KMS-11 (cell line): ENCODE data around the gene CYP2C19.
"Not testable (repeated sequence)": the region's sequence is repeated elsewhere in the genome, so short reads cannot be mapped to it uniquely, and the experiment has no call there.

Experiments
- H2AFZ ChIP-seq: fragments of 200-600 bp; sonication (generic); 2 replicates; pipeline ENCODE4 v1.6.1; 2016; ENCODE audit warnings: antibody characterized with exemption, mixed run types, low read depth
- H3K27ac ChIP-seq: fragments of 200-600 bp; sonication (generic); 2 replicates; pipeline ENCODE4 v1.6.1; 2016; ENCODE audit warnings: mild to moderate bottlenecking, mixed run types
- H3K27me3 ChIP-seq: fragments of 200-600 bp; sonication (generic); 2 replicates; pipeline ENCODE4 v1.6.1; 2017; ENCODE audit warnings: mild to moderate bottlenecking, low read depth, mixed run types, moderate library complexity; ENCODE audit not compliant: insufficient read depth
- H3K36me3 ChIP-seq: fragments of 200-600 bp; sonication (generic); 2 replicates; pipeline ENCODE4 v1.6.1; 2017; ENCODE audit warnings: mild to moderate bottlenecking, mixed run types; ENCODE audit not compliant: insufficient read depth
- H3K4me1 ChIP-seq: fragments of 200-600 bp; sonication (generic); 2 replicates; pipeline ENCODE4 v1.6.1; 2016; ENCODE audit warnings: mild to moderate bottlenecking, low read depth, mixed run types; ENCODE audit not compliant: poor library complexity, severe bottlenecking
- H3K4me2 ChIP-seq: fragments of 200-600 bp; sonication (generic); 2 replicates; pipeline ENCODE4 v1.7.0; 2016; ENCODE audit warnings: mild to moderate bottlenecking, mixed run types
- H3K4me3 ChIP-seq: fragments of 200-600 bp; sonication (generic); IDR thresholded peaks from 2 replicates; pipeline ENCODE4 v1.6.1; 2017; ENCODE audit warnings: low read depth, low read length, mixed read lengths; ENCODE audit not compliant: insufficient read depth
- H3K79me2 ChIP-seq: fragments of 200-600 bp; sonication (generic); 2 replicates; pipeline ENCODE4 v1.6.1; 2016; ENCODE audit warnings: low read depth, mixed run types; ENCODE audit not compliant: insufficient read depth
- H3K9ac ChIP-seq: fragments of 200-600 bp; sonication (generic); 2 replicates; pipeline ENCODE4 v1.6.1; 2016; ENCODE audit warnings: mild to moderate bottlenecking, mixed run types
- H4K20me1 ChIP-seq: fragments of 200-600 bp; sonication (generic); 2 replicates; pipeline ENCODE4 v1.6.1; 2016; ENCODE audit warnings: mild to moderate bottlenecking, mixed run types; ENCODE audit not compliant: insufficient read depth
- TF ChIP-seq, protein P1 (sequence below): fragments of 200-600 bp; sonication (generic); conservative IDR thresholded peaks from 2 replicates; pipeline ENCODE4 v1.6.1; 2017; ENCODE audit warnings: low read depth, mild to moderate bottlenecking, antibody characterized with exemption, low read length, moderate library complexity, mixed read lengths

CYP2C19 gene

DNA sequence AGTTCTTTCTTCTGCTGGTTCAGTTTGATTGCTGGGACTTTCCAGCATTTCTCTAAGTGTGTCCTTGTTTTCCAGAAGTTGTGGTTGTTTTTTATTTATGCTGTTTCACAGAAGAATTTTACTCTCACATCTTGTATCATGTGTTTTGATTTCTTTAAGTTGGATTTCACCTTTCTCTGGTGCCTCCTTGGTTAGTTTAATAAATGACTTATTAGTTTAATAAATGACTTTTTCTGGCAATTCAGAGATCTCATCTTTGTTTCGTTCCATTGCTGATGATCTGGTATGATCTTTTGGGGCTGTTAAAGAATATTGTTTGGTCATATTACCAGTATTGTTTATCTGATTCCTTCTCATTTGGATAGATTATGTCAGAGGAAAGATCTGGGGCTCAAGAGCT, 116.2 kb downstream of the CYP2C19 start:
- no peaks in the 10 kb centered on the region for H4K20me1 ChIP-seq
- no peaks in the 10 kb centered on the region for H3K36me3 ChIP-seq
- no peak overlapping the region for H3K9ac ChIP-seq
- H3K27me3 ChIP-seq, result no peaks in the 10 kb centered on the region
- H3K4me3 ChIP-seq, result no peak overlapping the region
- TF ChIP-seq, protein P1, sequence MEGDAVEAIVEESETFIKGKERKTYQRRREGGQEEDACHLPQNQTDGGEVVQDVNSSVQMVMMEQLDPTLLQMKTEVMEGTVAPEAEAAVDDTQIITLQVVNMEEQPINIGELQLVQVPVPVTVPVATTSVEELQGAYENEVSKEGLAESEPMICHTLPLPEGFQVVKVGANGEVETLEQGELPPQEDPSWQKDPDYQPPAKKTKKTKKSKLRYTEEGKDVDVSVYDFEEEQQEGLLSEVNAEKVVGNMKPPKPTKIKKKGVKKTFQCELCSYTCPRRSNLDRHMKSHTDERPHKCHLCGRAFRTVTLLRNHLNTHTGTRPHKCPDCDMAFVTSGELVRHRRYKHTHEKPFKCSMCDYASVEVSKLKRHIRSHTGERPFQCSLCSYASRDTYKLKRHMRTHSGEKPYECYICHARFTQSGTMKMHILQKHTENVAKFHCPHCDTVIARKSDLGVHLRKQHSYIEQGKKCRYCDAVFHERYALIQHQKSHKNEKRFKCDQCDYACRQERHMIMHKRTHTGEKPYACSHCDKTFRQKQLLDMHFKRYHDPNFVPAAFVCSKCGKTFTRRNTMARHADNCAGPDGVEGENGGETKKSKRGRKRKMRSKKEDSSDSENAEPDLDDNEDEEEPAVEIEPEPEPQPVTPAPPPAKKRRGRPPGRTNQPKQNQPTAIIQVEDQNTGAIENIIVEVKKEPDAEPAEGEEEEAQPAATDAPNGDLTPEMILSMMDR, result no peak
- no peak overlapping the region for H3K27ac ChIP-seq
- H2AFZ ChIP-seq, result no peak overlapping the region
- peaks cover 15% of the 10 kb centered on the region for H3K4me1 ChIP-seq
- no peaks in the 10 kb centered on the region for H3K79me2 ChIP-seq
- H3K4me2 ChIP-seq, result no peak overlapping the region

DNA sequence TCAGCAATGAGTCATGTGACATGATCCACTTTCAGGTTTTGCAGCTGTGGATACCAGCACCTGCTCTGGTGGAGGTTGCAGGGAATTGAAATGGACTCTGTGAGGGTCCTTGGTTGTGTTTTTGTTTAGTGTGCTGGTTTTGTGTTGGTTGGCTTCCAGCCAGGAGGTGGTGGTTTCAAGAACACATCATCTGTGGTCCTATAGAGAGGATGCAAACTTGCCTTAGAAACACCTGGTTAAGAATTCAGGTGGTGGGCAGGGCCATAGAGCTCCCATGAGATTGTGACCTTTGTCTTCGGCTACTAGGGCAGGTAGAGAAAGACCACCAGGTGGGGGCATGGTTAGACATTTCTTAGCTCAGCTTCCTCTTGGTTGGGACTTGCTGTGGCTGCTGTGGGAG, 116.7 kb downstream of the CYP2C19 start:
- TF ChIP-seq, protein P1, result no peak
- Histone ChIP-seq H3K36me3 (no peaks in the 10 kb centered on the region), H3K27me3 (no peaks in the 10 kb centered on the region), H3K4me3 (no peak overlapping the region), H4K20me1 (no peaks in the 10 kb centered on the region), H3K79me2 (no peaks in the 10 kb centered on the region), H3K4me2 (no peak overlapping the region; the same call in 1 of the 2 replicates), H3K9ac (no peak overlapping the region), H2AFZ (no peak overlapping the region), H3K27ac (no peak overlapping the region), H3K4me1 (peaks cover 15% of the 10 kb centered on the region)

DNA sequence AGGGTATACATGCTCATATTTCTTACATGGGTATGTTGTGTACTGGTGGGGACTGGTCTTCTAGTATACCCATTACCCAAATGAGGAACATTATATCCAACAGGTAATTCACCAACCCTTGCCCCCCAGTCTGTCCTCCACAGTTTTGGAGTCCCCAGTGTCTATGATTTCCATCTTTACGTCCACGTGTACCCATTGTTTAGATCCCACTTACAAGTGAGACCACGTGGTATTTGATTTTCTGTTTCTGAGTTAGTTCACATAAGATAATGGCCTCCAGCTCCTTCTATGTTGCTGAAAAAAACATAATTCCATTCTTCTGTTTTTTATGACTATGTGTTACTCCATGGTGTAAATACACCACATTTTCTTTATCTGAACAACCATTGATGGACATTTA, 126.6 kb downstream of the CYP2C19 start:
- Histone ChIP-seq H3K36me3 (no peaks in the 10 kb centered on the region), H3K79me2 (no peaks in the 10 kb centered on the region), H3K4me2 (no peak overlapping the region), H3K9ac (no peak overlapping the region), H3K4me3 (no peak overlapping the region), H4K20me1 (no peaks in the 10 kb centered on the region), H3K27me3 (no peaks in the 10 kb centered on the region), H3K27ac (no peak overlapping the region), H2AFZ (no peak overlapping the region), H3K4me1 (no peaks in the 10 kb centered on the region)
- TF ChIP-seq, protein P1, result no peak

DNA sequence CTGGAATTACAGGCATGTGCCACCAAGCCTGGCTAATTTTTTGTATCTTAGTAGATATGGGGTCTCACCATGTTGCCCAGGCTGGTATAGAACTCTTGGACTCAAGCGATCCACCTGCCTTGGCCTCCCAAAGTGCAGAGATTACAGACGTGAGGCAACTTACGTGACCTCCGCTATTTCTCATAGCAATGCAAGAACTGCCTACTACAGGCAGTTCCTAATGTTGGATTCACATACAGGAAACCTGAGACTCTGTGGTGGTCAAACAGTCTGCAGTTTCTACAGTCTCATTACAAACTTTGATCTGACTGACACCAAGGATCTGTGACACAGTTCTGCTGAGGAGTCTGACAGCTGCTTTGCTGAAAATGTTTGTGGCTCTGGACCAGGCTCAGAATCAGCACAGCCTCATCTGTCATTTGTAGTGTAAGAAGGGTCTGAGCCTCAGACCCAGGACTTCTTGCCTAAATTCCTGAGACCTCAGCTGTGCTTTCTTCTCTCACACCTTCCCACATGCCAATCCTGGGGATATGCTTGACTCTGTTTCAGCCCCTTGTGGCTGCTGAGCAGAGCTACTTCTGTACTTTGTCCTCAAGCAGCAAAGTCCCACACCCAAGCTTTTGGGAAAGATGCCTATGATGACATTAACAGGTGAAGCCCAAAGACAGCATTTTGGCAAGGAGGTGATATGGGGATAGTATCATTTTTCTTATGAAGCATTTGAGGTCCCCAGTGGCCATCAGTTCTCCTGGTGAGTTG, 128.0 kb downstream of the CYP2C19 start:
- H3K27ac ChIP-seq, result no peak overlapping the region
- H3K4me3 ChIP-seq, result no peak overlapping the region
- no peaks in the 10 kb centered on the region for H4K20me1 ChIP-seq
- no peaks in the 10 kb centered on the region for H3K79me2 ChIP-seq
- H2AFZ ChIP-seq, result no peak overlapping the region
- H3K4me1 ChIP-seq, result no peaks in the 10 kb centered on the region
- TF ChIP-seq, protein P1, result no peak
- no peak overlapping the region for H3K4me2 ChIP-seq
- no peaks in the 10 kb centered on the region for H3K36me3 ChIP-seq
- no peaks in the 10 kb centered on the region for H3K27me3 ChIP-seq
- H3K9ac ChIP-seq, result no peak overlapping the region

DNA sequence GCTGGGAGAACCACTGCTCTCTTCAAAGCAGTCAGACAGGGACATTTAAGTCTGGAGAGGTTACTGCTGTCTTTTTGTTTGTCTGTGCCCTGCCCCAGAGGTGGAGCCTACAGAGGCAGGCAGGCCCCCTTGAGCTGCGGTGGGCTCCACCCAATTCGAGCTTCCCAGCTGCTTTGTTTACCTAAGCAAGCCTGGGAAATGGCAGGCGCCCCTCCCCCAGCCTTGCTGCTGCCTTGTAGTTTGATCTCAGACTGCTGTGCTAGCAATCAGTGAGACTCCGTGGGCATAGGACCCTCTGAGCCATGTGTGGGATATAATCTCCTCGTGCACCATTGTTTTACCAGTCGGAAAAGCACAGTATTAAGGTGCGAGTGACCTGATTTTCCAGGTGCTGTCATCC, 135.9 kb downstream of the CYP2C19 start:
- not testable (repeated sequence) for H4K20me1 ChIP-seq, H3K4me3 ChIP-seq, H3K4me1 ChIP-seq, H3K27ac ChIP-seq, H3K79me2 ChIP-seq, H2AFZ ChIP-seq, H3K36me3 ChIP-seq, H3K4me2 ChIP-seq, H3K27me3 ChIP-seq, H3K9ac ChIP-seq
